Vagina (tissue), 2 donors: ENCODE measurements around the gene DYSF.

Source experiments
- CTCF ChIP-seq, 3 experiments: fragments of 450-650 bp in 2 of 3; fragments of 200-600 bp in 1 of 3; sonication (generic) in 1 of 3; IDR thresholded peaks; one replicate each; pipeline ENCODE4 v1.5.1; 2017 to 2019; ENCODE audit warnings: antibody characterized with exemption in 3 of 3, mild to moderate bottlenecking in 2 of 3, moderate library complexity in 2 of 3
- POLR2A ChIP-seq, 2 donors: fragments of 450-650 bp; IDR thresholded peaks; one replicate each; pipeline ENCODE4 v1.6.1; 2017; ENCODE audit warnings: antibody characterized with exemption in 2 of 2, mild to moderate bottlenecking in 2 of 2, moderate library complexity in 2 of 2

GRCh38 chr2:71570511-71570910 lies 117.2 kb downstream of the DYSF start:
- TF ChIP-seq CTCF (IDR thresholded peaks at IDR 0.05), result no peak
- TF ChIP-seq POLR2A (IDR thresholded peaks at IDR 0.05), result no peak
